ENCODE measurements around the gene HMGXB4.

Gene HMGXB4

DNA sequence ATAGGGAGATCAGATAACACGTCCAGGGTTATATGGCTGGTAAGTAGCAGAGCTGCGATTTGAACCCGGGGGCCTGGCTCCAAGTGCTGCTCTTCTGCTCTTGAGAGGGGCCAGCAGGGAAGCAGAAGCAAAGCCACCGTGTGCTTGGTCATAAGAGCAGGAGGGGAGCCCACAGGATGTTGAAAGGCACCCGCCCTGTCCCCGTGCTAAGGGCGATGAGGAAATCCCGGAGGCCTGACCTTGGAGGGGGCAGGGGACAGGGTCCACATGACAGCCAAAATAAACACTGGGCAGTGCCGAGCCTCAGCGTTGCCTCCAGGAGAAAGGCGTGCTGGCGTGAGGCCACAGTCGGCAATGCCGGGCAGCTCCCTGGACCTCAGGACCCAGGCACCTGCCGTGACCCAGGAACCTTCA lies 71.2 kb downstream of the HMGXB4 start:
- DNase-seq, result no peak

GRCh38 chr22:35329114-35329847 lies 72.0 kb downstream of the HMGXB4 start:
- no peak for DNase-seq

GRCh38 chr22:35330258-35330861 lies 73.1 kb downstream of the HMGXB4 start:
- DNase-seq, result no peak

DNA sequence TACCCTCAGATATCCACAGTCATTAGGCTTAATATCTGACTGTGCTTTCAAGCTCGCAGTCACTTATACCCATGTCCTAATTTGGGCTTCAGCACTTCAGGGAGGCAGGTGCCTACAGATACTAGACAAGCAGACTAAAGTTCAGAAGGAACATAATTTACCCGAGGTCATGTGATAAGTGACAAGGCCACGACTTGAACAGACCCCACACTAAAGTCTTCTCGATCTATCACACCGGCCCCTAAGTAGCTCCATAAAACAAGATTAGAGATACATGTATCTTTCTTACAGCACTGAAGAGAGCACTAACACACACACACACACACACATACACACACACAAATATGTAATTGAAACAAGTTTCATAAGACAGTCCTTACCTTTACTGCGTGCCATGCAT lies 75.0 kb downstream of the HMGXB4 start:
- DNase-seq, result no peak

GRCh38 chr22:35333220-35333619 lies 75.9 kb downstream of the HMGXB4 start:
- DNase-seq, result no peak

GRCh38 chr22:35334004-35334403 lies 76.7 kb downstream of the HMGXB4 start:
- DNase-seq, result no peak

DNA sequence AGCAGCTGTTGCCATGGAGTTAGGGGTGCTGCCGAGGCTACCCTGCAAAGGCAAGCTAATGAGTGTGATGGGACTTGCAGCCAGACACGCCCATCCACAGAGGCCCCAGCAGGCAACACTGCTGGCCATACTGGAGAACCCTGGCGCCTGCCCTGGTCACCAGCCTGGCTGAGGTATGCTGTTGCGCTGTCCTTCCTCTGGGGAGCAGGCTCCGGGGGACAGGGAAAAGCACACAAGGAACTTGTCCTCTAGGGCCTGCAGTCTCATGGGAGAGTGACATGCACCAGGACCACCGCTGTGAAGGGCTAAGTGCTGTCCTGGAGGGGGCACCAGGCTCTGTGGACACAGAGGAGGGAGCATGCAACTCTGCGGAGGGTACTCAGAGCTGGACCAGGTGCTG lies 78.2 kb downstream of the HMGXB4 start:
- DNase-seq, result no peak

GRCh38 chr22:35335936-35336781 lies 78.9 kb downstream of the HMGXB4 start:
- no peak for DNase-seq

DNA sequence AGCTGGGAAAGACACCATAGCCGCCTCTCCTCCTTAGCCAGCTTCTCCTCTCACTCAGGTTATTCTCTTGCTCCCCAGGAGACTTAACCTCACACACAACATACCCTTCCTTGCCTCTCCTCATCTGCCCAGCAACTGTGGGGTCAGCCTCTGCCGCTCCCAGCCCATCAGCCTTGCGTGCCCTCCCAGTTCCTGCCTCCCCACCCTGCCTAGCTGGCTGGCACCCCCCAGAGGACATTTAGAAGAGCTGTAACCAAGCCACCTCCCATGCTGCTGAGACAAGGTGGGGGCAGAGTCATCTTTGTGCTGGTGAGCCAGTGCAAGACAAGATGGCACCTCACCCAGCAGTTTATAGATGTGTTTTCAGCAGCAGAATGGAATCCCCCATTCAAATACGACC lies 80.6 kb downstream of the HMGXB4 start:
- no peak for DNase-seq

DNA sequence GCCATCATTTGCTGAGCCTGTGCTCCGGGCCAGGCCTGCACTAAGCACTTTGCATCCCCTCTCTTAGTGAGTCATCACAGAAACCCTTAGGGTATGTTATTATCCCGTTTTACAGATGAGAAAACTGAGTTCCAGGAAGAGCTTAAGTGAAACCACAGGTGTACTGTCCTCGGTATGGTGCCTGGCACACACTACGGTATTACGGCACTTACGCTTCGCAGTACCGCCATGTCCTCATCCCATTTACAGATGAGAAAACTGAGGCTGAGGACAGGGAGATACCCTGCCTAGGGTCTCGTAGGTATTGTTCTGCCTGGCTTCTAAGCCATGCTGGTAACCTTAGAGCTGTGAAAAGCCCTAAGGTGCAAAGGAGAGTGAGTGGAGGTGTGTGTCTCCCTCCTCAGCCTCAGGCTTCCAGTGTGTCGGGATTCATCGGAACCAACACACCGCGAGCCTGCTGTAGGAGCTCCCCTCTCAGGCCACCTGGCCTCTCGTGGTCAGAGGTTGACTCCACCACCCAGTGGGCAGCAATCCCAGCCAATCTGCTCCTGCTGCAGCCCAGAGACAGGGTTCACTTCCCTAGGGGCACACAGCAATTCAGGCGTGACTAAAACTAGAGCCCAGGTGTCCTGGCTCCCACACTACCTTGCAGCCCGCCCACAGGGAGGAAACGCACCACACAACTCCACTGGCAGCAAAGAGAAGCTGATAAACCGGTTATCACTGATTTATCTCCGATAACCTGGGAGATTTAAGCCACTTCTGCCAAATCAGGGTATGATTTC lies 84.0 kb downstream of the HMGXB4 start:
- DNase-seq, result no peak

GRCh38 chr22:35342390-35342789 lies 85.1 kb downstream of the HMGXB4 start:
- no peak for DNase-seq

DNA sequence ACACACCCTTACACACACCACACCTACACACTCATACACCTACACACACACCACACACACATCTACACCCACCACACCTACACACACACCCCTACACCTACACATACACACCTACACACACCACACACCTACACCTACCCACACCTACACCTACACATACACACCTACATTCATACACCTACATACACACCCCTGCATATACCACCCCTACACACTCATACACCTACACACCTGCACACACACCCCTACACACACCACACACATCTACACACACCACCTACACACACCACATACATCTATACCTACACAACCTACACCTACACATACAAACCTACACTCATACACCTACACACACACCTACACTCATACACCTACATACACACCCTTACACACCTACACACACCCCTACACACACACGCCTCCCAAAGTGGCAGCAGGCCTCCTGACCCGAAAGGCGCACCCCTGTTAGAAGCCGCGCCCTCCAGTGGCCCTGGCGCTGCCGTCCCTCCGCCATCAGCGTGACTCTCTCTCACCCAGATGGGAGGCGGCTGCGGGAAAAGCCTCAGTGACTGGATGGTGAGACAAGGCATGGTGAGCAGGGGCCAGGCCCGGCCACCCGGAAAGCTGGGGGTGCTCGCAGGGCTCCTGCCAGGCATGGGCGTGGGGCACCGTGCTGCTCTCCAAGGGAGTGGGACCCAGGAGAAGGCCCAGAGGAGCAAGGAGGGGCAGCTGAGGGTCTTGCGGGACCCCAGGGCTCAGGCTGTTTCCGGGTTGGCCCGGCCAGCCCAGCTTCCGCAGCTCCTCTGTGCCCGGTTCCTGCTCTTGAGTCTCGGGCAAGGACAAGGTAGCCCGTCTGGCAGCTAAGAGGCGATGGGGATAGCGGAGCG lies 86.6 kb downstream of the HMGXB4 start:
- DNase-seq, result no peak

DNA sequence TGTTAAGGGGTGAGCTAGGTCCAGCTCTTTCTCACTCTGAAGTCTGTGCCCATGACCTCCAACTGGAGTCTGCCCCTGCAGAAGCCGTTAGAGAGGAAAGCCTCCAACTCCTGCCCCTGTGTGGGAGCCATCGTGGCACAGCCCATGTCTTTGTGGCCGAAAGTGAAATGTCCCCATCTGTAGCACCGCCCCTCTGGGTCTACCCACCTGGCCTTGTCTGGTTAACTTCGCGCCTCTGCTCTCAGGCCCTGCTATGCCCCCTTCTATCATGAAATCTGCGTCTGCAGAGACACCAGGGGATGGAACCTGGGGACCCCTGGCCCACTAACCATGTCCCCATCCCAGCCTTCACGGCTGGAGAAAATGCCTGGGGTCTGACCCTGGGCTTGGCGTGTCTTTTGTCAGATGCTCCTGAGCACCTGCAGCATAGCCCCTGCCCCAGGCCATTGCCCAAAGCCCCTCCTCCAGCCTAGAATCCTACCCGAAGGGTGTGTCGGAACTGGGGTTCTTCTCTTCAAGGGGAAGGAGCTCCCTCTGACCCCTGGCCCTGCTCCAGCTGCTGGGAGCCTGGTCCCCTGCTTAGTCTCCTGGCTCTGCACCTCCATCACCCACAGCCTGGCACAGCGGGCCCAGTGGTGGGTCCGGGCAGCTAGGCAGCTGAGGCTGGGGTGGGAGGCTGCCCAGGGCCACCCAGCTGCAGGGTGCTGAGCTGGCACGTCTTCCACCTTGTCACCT lies 87.8 kb downstream of the HMGXB4 start:
- DNase-seq, result no peak
